Activated CD8-positive, alpha-beta memory T cell treated with anti-CD3 and anti-CD28 coated beads, Interleukin-2, amount 50 U/mL, for 48 hours (primary cell): ENCODE measurements around the gene LHX3.
"Not testable (repeated sequence)": the region's sequence is repeated elsewhere in the genome, so short reads cannot be mapped to it uniquely, and the experiment has no call there.

Experiments used
- DNase-seq: peaks from one replicate; pipeline ENCODE4 v3.0.0-alpha.2; 2020

The LHX3 gene

DNA sequence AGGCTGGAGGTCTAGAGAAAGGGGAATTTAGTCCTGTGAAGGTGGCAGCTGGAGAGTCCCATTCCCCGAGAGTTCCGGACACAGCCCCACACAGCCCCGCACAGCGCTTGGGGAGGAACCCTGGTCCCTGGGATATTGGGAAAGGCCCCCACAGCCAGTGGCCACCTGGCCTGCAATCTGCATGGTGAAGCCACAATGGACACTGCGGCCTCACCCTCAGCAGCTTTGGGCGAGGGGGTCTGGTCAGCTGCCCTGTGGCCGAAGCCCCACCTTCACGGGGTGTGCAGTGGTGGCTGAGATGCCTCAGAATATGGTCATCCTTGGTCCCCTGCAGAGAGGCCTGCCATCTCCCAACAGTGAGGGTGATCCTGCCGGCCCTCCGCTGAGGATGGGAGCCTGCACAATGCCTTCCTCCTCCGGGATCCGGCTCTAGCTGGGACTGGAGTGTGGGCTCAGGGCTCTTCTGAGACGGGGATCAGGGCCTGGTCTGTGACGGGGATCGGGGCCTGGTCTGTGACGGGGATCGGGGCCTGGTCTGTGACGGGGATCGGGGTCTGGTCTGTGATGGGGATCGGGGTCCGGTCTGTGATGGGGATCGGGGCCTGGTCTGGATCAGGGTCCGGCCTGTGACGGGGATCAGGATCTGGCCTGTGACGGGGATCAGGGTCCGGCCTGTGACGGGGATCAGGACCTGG is 52.9 kb downstream of the LHX3 start:
- DNase-seq, result no peak

DNA sequence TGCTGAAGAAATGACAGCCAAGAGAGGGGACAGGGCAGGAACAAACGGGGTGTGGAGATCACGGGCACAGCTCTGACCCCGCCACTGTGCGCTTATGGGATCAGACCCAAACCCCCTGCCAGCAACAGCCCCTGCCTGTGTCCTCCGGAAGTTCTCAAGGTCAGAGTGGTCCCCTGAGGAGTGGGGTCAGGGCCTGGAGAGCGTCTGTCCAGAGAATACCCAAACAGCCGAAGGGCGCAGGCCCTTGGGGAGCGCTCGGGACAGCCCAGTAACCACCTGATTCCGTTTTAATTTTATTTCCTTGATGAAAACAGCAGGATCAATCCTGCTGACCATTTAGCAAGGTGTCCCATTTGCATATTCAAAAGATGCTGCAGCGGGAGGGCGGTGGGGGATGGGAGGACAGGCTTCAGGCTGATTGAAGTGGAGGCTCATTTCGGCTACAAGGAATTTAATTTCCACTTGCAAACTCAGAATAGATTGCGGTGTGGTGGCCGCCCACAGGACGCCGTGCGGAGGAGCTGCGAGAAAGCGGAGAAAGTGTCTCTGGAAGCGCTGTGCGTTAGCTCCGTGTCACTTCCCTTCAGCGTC is 53.6 kb downstream of the LHX3 start:
- DNase-seq, result no peak

DNA sequence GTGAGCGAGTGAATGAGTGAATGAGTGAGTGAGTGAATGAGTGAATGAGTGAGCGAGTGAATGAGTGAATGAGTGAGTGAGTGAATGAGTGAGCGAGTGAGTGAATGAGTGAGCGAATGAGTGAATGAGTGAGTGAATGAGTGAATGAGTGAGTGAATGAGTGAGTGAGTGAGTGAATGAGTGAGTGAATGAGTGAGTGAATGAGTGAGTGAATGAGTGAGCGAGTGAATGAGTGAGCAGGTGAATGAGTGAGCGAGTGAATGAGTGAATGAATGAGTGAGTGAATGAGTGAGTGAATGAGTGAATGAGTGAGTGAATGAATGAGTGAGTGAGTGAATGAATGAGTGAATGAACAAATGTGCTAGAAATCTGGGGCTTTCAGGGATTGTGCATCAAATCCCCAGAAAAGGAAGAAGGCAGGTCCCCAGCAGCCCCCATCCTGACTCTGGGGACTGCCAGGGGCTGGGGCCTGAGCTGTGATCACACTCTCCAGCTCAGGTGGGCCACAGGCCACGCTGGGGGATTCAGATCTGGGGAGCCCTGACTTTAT is 54.2 kb downstream of the LHX3 start:
- not testable (repeated sequence) for DNase-seq

DNA sequence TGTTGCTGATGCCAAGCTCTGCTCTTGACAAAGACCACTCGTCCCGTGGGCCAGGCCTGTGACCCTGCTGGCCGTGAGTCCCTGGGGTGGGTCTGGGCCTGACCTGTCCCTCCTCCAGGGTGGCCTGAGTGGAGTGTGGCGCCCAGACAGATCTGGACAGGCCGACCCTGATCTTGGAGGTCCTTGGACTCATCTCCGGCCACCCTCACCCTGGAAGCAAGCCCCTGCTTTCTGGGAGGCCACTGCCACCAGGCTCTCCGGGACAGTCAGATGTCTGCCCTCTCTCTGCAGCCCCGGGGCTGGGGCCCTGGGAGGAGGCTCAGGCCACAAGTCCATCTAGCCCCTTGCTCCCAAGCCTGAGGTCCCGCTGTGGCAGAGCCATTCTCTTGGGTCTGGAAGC is 55.1 kb downstream of the LHX3 start:
- no peak for DNase-seq

DNA sequence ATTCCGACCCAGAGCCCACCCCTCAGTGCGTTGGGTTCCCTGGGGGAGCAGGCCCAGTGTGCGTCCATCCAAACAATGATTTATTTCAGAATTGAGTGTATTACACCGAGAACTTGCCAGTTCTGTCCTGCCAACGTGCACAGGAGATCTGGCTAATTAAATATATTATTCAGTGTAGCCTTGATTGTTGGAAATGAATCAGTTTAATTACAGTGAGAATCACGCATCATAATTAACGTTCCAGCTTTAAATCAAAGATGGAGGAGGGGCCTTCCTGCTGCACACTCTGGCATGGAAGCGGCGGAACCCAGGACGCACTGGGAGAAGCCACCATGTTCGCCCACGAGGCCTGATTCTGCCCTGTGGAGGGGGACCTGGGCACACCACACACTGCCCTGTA is 55.6 kb downstream of the LHX3 start:
- no peak for DNase-seq

DNA sequence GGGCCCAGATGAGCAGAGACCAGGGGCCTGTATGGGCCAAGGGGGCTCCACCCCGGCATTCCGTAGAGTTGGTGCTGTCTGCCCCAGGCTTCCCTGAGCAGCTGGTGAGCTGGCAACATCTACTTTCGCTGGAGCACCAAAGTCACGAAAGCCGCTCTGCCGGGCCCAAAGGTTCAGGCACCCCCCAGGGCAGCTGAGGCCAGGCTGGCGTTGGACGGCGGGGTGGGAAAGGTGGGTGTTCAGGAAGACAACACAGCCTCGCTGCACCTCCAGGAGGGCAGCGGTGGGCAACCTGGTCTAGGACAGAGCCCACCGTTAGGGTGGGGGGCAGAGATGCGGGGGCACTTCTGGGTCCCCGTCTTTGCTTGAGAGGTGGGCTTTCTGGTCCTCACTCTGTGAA is 56.2 kb downstream of the LHX3 start:
- DNase-seq, result no peak

DNA sequence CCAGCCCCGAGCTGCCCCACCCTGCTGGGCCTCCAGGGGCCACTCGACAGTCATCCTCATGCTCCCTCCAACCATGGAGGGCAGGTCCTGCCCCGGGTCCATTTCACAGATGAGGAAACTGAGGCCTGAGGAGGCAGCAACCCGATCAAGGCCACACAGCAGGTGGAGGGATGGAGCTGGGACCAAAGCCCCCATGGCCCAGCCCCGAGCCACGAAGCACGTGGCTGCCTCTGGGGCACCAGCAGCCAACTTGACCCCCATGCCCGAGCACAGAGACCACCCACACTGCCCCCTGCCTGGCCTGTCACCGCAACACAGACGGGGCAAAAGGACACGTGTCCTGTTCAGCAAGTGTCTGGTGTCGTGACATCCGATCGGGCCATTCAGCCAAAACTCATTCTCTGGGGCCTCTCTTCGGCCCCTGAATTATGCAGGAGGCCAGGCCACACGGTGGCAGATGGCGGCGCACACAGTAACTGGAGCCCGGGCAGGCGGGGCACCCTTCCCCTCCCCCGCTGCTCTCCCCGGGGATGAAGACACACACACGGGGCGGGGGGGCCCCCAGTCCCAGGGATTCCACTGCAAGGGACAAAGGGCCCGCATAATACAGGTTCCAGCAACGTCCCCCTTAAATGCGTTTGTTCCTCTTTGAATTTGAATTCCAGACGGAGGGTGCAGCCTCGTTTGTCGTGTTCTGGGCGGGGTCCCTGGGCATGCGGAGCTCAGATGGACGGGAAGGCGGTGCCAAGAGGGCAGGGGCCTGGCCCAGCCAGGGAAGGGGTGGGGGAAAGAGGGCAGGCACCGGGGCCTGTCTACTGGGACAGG is 56.8 kb downstream of the LHX3 start:
- no peak for DNase-seq

DNA sequence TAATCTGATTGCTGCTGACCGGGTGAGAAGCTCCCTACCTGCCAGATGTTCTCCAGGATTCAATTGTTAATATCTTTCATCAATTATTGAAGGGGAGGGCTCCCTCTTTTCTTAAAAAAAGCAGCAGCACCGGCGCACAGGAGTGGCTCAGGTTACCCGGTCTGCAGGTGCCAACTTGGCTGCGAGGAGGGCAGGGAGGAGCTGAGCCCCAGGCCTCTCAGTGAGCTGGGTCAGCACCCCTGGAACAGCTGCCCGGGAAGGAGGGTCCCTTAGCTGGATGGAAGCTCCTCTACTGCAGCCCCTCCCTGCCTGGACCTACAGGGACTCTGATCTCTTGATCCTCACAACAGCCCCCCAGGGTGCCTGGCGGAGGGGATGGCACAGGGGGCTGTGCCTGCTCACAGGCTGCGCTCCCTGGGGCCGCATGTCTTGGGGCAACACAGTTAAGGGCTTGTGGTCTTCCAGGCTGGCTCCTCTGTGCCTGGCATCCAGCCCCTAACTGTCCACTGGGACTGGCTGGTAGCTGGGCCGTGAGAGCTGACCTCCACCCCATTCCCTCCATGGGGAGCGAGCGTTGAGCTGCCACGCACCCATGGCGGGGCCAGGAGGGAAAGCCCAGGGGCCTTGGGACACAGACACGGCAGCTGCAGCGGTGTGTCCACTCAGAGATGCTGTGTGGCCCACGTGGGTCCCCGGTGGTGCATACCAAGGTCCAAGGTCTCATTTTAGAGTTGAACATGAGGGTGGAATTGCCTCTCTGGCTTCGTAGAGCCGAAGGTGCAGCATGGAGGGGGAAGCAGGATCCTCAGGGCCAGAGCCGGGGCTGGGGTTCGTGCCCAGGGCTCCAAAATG is 57.7 kb downstream of the LHX3 start:
- DNase-seq, result no peak
